ENCODE data around the gene KCNT2.
"Not testable (repeated sequence)": the region's sequence is repeated elsewhere in the genome, so short reads cannot be mapped to it uniquely, and the experiment has no call there.

The KCNT2 gene

DNA sequence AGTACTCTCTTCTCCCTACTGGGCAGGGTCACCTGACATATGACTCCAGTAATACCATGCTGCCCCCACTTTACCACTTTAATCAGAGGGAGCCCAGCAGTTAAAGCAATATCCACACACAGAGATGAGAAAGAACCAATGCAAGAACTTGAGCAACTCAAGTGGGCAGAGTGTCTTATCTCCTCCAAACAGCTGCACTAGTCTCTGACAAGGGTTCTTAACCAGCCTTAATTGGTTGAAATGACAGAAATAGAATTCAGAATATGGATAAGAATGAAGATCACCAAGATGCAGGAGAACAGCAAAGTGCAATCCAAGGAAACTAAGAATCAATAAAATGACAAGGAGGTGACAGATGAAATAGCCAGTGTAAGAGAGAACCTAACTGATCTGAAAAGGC is 91.0 kb downstream of the KCNT2 start:
- no peak for DNase-seq
- H3K4me1 Mint-ChIP-seq = no peaks in the 10 kb centered on the region
- H3K27me3 Mint-ChIP-seq (ENCODE audit: low read depth, poor library complexity) = no peaks in the 10 kb centered on the region
- no peak overlapping the region for H3K27ac Mint-ChIP-seq
- peaks cover 41% of the 10 kb centered on the region for H3K36me3 Mint-ChIP-seq (ENCODE audit: low read depth)
- no peak for TF ChIP-seq CTCF (IDR thresholded peaks at IDR 0.05)
- H3K9me3 Mint-ChIP-seq = peaks cover 39% of the 10 kb centered on the region
- H3K4me3 Mint-ChIP-seq = no peak overlapping the region

DNA sequence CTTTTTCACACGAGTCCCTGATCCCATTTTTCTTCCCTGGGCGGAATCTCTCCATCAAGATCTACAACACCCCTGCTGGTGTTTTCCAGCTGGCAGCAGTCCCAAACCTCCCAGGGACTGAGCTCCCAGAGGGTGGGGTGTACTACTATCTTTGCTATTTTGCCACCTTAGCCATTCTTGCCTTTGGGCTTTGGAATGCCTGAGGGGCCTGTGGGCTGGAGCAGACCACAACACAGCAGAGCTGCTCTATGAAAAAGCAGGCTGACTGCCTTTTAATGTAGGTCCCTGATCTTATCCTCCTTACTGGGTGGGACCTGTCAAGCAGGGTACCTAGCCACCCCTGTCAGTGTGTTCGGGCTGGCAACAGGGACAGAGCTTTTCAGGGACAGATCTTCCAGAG is 91.9 kb downstream of the KCNT2 start:
- peaks cover 32% of the 10 kb centered on the region for H3K9me3 Mint-ChIP-seq
- H3K4me1 Mint-ChIP-seq = no peaks in the 10 kb centered on the region
- no peaks in the 10 kb centered on the region for H3K27me3 Mint-ChIP-seq (ENCODE audit: low read depth, poor library complexity)
- no peak overlapping the region for H3K4me3 Mint-ChIP-seq
- no peak overlapping the region for H3K27ac Mint-ChIP-seq
- H3K36me3 Mint-ChIP-seq (ENCODE audit: low read depth) = peaks cover 34% of the 10 kb centered on the region
- DNase-seq = no peak
- no peak for TF ChIP-seq CTCF (IDR thresholded peaks at IDR 0.05)

DNA sequence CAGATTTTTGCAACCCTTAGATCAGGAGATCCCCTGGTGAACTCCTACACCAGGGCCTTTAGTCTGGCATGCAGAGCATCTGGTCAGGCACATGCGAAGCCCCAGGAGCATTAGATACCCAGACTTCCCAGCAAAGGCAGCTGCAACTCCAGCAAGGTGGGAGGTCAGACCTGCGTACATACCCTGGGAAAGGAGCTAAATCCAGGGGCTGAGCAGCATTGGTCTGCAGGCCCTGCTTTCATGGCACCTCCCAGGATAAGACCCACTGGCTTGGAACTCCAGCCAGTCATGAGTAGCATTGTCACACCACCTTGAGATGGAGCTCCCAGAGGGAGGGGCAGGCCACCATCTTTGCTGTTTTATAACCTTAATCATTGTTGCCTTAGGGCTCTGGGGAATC is 92.3 kb downstream of the KCNT2 start:
- TF ChIP-seq CTCF (IDR thresholded peaks at IDR 0.05) = no peak
- Mint-ChIP-seq H3K27me3 (ENCODE audit: low read depth, poor library complexity) (no peaks in the 10 kb centered on the region), H3K9me3 (peaks cover 30% of the 10 kb centered on the region), H3K4me3 (no peak overlapping the region), H3K27ac (no peak overlapping the region), H3K36me3 (ENCODE audit: low read depth) (peaks cover 33% of the 10 kb centered on the region), H3K4me1 (no peaks in the 10 kb centered on the region)
- DNase-seq = no peak

DNA sequence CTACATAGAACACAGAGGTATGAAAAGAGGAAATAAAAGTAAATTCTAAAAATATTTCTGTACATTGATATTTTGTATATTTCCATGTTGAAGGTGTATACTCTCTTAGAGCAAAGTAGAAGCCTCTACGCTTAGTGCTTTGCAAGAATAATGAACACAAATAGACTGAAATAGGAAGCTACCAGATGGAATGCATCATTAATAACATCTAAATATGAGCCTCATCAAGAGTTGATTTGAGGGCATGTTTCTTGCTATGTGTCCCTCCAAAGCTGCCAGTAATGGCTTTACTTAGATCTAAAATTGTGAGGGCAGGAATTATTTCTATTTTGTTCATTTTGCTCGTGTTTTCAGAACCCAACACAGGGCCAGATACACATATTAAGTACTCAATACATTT is 94.4 kb downstream of the KCNT2 start:
- Mint-ChIP-seq H3K4me1 (no peaks in the 10 kb centered on the region), H3K27ac (no peak overlapping the region), H3K9me3 (peaks cover 12% of the 10 kb centered on the region), H3K4me3 (no peak overlapping the region), H3K27me3 (ENCODE audit: low read depth, poor library complexity) (no peaks in the 10 kb centered on the region), H3K36me3 (ENCODE audit: low read depth) (peaks cover 17% of the 10 kb centered on the region)
- no peak for TF ChIP-seq CTCF (IDR thresholded peaks at IDR 0.05)
- no peak for DNase-seq

DNA sequence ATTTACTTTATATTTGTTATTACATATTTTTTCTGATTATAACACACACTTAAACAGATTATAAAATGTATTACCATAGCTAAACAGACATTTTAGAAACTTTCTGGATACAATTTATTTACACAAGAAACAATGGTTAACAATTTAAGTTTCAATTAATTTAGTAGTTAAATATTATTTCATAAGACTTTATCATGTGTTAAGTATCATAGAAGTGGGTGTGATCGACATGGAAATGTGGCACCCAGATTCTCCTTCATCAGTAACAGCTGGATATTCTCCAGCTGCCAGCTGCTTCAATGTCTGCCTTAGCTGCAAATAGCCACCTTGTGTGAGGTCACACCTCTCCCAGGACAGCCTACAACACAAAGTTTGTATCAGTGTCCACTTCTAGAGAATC is 97.8 kb downstream of the KCNT2 start:
- DNase-seq = no peak
- peaks cover 6% of the 10 kb centered on the region for H3K36me3 Mint-ChIP-seq (ENCODE audit: low read depth)
- H3K27ac Mint-ChIP-seq = no peak overlapping the region
- H3K4me1 Mint-ChIP-seq = no peaks in the 10 kb centered on the region
- no peaks in the 10 kb centered on the region for H3K27me3 Mint-ChIP-seq (ENCODE audit: low read depth, poor library complexity)
- peaks cover 6% of the 10 kb centered on the region for H3K9me3 Mint-ChIP-seq
- no peak for TF ChIP-seq CTCF (IDR thresholded peaks at IDR 0.05)
- no peak overlapping the region for H3K4me3 Mint-ChIP-seq

DNA sequence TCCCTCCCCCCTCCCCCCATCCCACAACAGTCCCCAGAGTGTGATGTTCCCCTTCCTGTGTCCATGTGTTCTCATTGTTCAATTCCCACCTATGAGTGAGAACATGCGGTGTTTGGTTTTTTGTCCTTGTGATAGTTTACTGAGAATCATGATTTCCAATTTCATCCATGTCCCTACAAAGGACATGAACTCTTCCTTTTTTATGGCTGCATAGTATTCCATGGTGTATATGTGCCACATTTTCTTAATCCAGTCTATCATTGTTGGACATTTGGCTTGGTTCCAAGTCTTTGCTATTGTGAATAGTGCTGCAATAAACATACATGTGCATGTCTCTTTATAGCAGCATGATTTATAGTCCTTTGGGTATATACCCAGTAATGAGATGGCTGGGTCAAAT is 104.0 kb downstream of the KCNT2 start:
- Mint-ChIP-seq H3K36me3 (ENCODE audit: low read depth) (peaks cover 13% of the 10 kb centered on the region), H3K9me3 (peaks cover 17% of the 10 kb centered on the region)
- not testable (repeated sequence) for DNase-seq; H3K4me1 Mint-ChIP-seq; H3K27me3 Mint-ChIP-seq (ENCODE audit: low read depth, poor library complexity); H3K27ac Mint-ChIP-seq; H3K4me3 Mint-ChIP-seq

Measured in nephron progenitor cell (in vitro differentiated cells).